ENCODE data around the gene BSG. TPM values are rescaled to one million over a fixed set of nuclear protein-coding genes. Genes with fewer than 3 reads are reported as not detected.

BSG gene
- total and polyA plus RNA-seq, 2 of the 4 experiments (the other 2 are of a cell fraction) = 130 to 698 TPM

GRCh38 chr19:554817-555216, 17.6 kb upstream of the BSG start:
- TF ChIP-seq BHLHE40 (IDR thresholded peaks at IDR 0.05; ENCODE audit: low read depth, low read length) = no peak
- no peak for TF ChIP-seq NFE2L2 (IDR thresholded peaks at IDR 0.05; ENCODE audit: low read depth, low read length)
- TF ChIP-seq MAFK (IDR thresholded peaks at IDR 0.05; ENCODE audit: low read depth, low read length) = no peak
- no peak for TF ChIP-seq RAD21 (IDR thresholded peaks at IDR 0.05; ENCODE audit: low read length)
- TF ChIP-seq, protein P1, sequence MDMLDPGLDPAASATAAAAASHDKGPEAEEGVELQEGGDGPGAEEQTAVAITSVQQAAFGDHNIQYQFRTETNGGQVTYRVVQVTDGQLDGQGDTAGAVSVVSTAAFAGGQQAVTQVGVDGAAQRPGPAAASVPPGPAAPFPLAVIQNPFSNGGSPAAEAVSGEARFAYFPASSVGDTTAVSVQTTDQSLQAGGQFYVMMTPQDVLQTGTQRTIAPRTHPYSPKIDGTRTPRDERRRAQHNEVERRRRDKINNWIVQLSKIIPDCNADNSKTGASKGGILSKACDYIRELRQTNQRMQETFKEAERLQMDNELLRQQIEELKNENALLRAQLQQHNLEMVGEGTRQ (IDR thresholded peaks at IDR 0.05; ENCODE audit: low read depth, low read length) = no peak
- no peak for TF ChIP-seq RCOR1 (IDR thresholded peaks at IDR 0.05; ENCODE audit: insufficient replicate concordance, low read length)
- TF ChIP-seq, protein P2, sequence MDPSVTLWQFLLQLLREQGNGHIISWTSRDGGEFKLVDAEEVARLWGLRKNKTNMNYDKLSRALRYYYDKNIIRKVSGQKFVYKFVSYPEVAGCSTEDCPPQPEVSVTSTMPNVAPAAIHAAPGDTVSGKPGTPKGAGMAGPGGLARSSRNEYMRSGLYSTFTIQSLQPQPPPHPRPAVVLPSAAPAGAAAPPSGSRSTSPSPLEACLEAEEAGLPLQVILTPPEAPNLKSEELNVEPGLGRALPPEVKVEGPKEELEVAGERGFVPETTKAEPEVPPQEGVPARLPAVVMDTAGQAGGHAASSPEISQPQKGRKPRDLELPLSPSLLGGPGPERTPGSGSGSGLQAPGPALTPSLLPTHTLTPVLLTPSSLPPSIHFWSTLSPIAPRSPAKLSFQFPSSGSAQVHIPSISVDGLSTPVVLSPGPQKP (IDR thresholded peaks at IDR 0.05; ENCODE audit: borderline replicate concordance, low read depth, low read length) = no peak
- TF ChIP-seq MXI1 (IDR thresholded peaks at IDR 0.05; ENCODE audit: borderline replicate concordance, low read depth, low read length) = no peak
- TF ChIP-seq CEBPB (IDR thresholded peaks at IDR 0.05; ENCODE audit: low read depth, low read length) = no peak
- no peak for TF ChIP-seq FOS (IDR thresholded peaks at IDR 0.05; ENCODE audit: low read depth, low read length)
- no peak for TF ChIP-seq MAZ (IDR thresholded peaks at IDR 0.05; ENCODE audit: borderline replicate concordance, low read depth, low read length)
- TF ChIP-seq CTCF (conservative IDR thresholded peaks at IDR 0.05; ENCODE audit: low read depth, low read length) = no peak
- TF ChIP-seq RFX5 (IDR thresholded peaks at IDR 0.05; ENCODE audit: low read depth, low read length) = no peak
- no peak for TF ChIP-seq POLR2A (IDR thresholded peaks at IDR 0.05; ENCODE audit: low read depth, low read length)
- TF ChIP-seq SMC3 (IDR thresholded peaks at IDR 0.05; ENCODE audit: low read depth, low read length) = no peak
- H3K4me3 ChIP-seq (ENCODE audit: insufficient read depth, low read depth, low read length) = no peak overlapping the region
- no peaks in the 10 kb centered on the region for H3K79me1 ChIP-seq (ENCODE audit: low read depth in 1 of 2, low read length in 2 of 2)
- H3K18ac ChIP-seq (ENCODE audit: low read depth, low read length) = no peak overlapping the region
- H3K27ac ChIP-seq (ENCODE audit: insufficient read depth, low read length) = no peak overlapping the region
- no peak for ATAC-seq (ENCODE audit: low read depth)
- no peak overlapping the region for H4K91ac ChIP-seq (ENCODE audit: insufficient read depth, low read depth, low read length)
- no peak overlapping the region for H3K4me2 ChIP-seq (ENCODE audit: low read depth, low read length)
- no peak overlapping the region for H2BK20ac ChIP-seq (ENCODE audit: low read depth, low read length)
- no peak overlapping the region for H3K23ac ChIP-seq (ENCODE audit: low read depth, low read length)
- ChIA-PET CTCF (no interaction called here), POLR2A (ENCODE audit: unreplicated experiment) (no interaction called here)
- H3K14ac ChIP-seq (replicated peaks; ENCODE audit: low read depth, low read length) = no peak overlapping the region
- in situ Hi-C loops (cut with MboI; ENCODE audit: low sequenced_read_pairs) (no loop called here), dilution Hi-C loops (cut with HindIII; ENCODE audit: low sequenced_read_pairs, unreplicated experiment) (no loop called here), intact Hi-C loops (cut with micrococcal nuclease) (no loop called here)
- no peak overlapping the region for H3K4ac ChIP-seq (ENCODE audit: low read depth, low read length)
- no peak overlapping the region for H4K8ac ChIP-seq (ENCODE audit: low read depth in 2 of 2, low read length in 2 of 2)
- no peaks in the 10 kb centered on the region for H3K9me1 ChIP-seq (ENCODE audit: insufficient read depth, low read length)
- no peaks in the 10 kb centered on the region for H3K36me3 ChIP-seq (ENCODE audit: control insufficient read depth, insufficient read depth, low read length)
- DNase-seq = no peak
- H2AFZ ChIP-seq (replicated peaks; ENCODE audit: low read length, poor library complexity) = no peak overlapping the region
- 72% methylated on average over 14 of the region's 20 CpGs; no CpG with 5 or more reads in 1 of the 2 experiments for WGBS, 2 experiments (ENCODE audit: extremely low coverage in 2 of 2, insufficient read length in 1 of 2)
- no peak overlapping the region for H2BK15ac ChIP-seq (ENCODE audit: low read depth, low read length)
- no peak overlapping the region for H2AK5ac ChIP-seq (ENCODE audit: low read depth, low read length)
- BruUV-seq (replicated peaks) = no TSS peak
- H2BK120ac ChIP-seq (ENCODE audit: low read depth, low read length) = no peak overlapping the region
- H3K56ac ChIP-seq (ENCODE audit: extremely low read depth, insufficient read depth, low read length) = no peak overlapping the region
- H3K27me3 ChIP-seq (ENCODE audit: control insufficient read depth, insufficient read depth, low read length) = no peaks in the 10 kb centered on the region
- no peak overlapping the region for H2BK5ac ChIP-seq (ENCODE audit: low read depth, low read length, poor library complexity, severe bottlenecking)
- H4K5ac ChIP-seq (ENCODE audit: low read depth, low read length) = no peak overlapping the region
- no peaks in the 10 kb centered on the region for H4K20me1 ChIP-seq (ENCODE audit: insufficient read depth, low read length)
- no peak overlapping the region for H2AK9ac ChIP-seq (replicated peaks; ENCODE audit: low read depth, low read length, poor library complexity)
- no peak overlapping the region for H3K9ac ChIP-seq (ENCODE audit: low read depth, low read length)
- peaks cover 7% of the 10 kb centered on the region; the same call in 1 of the 2 replicates for H3K4me1 ChIP-seq (ENCODE audit: control insufficient read depth, insufficient read depth, low read length)
- no peaks in the 10 kb centered on the region for H3K9me3 ChIP-seq (ENCODE audit: control insufficient read depth, insufficient read depth, low read length)
